Mucosa of rectum (tissue), 2 donors: ENCODE results near the gene CD200.

Experiments used
- H3K27ac ChIP-seq, 2 donors: one replicate each; pipeline ENCODE4 v1.7.0; 2013; ENCODE audit warnings: inconsistent platforms in 2 of 2, low read depth in 2 of 2, low read length in 2 of 2
- H3K27me3 ChIP-seq, 2 donors: one replicate each; pipeline ENCODE4 v1.7.0; 2013; ENCODE audit warnings: low read length in 2 of 2; ENCODE audit not compliant: control insufficient read depth in 2 of 2, insufficient read depth in 2 of 2
- H3K36me3 ChIP-seq, 2 donors: one replicate each; pipeline ENCODE4 v1.7.0; 2013; ENCODE audit warnings: low read length in 2 of 2; ENCODE audit not compliant: control insufficient read depth in 2 of 2, insufficient read depth in 2 of 2
- H3K4me1 ChIP-seq, 2 donors: one replicate each; pipeline ENCODE4 v1.7.0; 2013; ENCODE audit warnings: low read length in 2 of 2, mild to moderate bottlenecking in 1 of 2; ENCODE audit not compliant: control insufficient read depth in 2 of 2, insufficient read depth in 2 of 2
- H3K4me3 ChIP-seq, 2 donors: one replicate each; pipeline ENCODE4 v1.7.0; 2013; ENCODE audit warnings: low read length in 2 of 2
- H3K9ac ChIP-seq, 2 donors: one replicate each; pipeline ENCODE4 v1.7.0; 2013; ENCODE audit warnings: low read length in 2 of 2, low read depth in 1 of 2, mild to moderate bottlenecking in 1 of 2
- H3K9me3 ChIP-seq, 2 donors: one replicate each; pipeline ENCODE4 v1.7.0; 2013; ENCODE audit warnings: low read length in 2 of 2; ENCODE audit not compliant: control insufficient read depth in 2 of 2
- donor health status: healthy.
- donor health status: Normal muscosa, but diverticular disease.

Gene CD200

DNA sequence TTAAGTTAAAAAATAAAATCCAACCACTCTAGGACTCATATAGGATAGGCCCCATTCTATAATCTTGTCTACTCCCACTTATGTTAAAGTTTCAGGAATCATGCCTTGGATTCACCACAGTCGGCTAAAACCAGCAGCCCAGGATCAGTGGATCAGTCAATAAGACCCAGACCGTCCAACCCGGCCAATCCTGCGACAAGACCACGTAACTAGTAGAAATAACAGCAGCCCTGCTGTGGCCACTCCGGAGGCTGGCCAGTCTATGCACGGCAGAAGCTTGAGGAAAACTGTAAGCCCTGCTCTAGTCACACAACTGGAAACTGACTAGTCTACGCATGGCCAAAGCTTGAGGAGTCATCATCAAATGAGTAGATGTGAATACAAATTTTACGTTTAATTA lies 26.1 kb upstream of the CD200 start:
- H3K27me3 ChIP-seq: no peaks in the 10 kb centered on the region
- H3K36me3 ChIP-seq: no peaks in the 10 kb centered on the region
- H3K9ac ChIP-seq: no peak overlapping the region
- no peaks in the 10 kb centered on the region for H3K9me3 ChIP-seq
- H3K27ac ChIP-seq: no peak overlapping the region
- H3K4me1 ChIP-seq: peaks cover 7 to 12% of the 10 kb centered on the region in 2 donors
- H3K4me3 ChIP-seq: no peak overlapping the region

DNA sequence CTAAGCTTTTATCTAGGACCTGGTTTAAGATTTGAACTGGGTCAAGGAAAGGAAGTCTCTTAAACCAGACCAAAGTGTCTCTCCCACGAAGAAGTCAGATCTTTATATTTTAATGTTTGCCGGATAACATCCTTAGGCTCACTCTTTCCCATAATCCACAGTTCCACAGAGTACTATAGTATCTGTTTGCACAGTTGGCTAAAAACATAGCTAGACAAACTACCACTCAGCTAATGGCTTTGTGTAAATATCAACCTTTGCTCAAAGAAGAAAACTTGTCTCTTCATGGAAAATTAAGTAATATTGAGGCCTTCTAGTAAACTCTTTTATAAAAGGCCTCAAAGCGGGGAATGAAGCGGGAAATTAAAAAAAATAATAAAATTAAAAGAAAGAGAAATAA lies 25.4 kb upstream of the CD200 start:
- Histone ChIP-seq H3K36me3 (no peaks in the 10 kb centered on the region), H3K9me3 (no peaks in the 10 kb centered on the region), H3K27me3 (no peaks in the 10 kb centered on the region), H3K4me3 (no peak overlapping the region), H3K9ac (no peak overlapping the region), H3K4me1 (peaks cover 7 to 12% of the 10 kb centered on the region in 2 donors), H3K27ac (no peak overlapping the region)

DNA sequence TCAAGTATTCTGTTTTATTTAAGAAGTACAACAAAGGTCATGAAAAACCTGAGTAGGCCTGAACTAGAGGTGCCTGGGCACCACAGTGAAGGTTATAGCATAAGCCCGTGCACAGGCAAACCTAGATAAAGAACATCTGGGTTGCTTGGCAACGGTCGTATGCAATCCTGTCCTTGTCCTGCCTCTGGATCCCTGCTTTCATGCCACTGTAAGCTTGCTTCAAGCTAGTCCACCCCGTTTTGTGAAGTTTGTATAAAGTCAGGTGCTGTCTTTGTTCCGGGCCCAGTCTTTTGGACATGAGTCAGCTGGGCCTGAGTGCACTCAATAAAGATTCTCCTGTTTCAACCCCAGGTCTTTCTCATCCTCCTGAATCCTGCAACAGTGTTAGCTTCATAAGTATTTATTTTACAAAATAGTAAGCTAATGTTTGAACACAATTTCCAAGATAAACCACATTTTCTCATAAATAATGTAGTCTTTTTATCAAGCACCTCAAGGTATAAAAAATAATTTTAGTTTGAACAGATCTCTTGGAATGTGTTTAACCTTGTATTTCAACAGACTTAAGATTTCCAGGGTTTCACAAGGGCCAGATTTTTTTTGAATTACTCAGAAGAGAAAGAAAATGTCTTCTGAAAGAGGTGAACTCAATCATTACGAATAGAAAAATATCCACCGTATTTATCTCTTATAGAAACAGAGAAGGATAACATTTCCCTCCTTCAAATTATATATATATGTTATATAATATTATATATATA lies 24.6 kb upstream of the CD200 start:
- Histone ChIP-seq H3K9me3 (no peaks in the 10 kb centered on the region), H3K4me1 (peaks cover 3 to 8% of the 10 kb centered on the region in 2 donors), H3K36me3 (no peaks in the 10 kb centered on the region), H3K9ac (no peak overlapping the region), H3K4me3 (no peak overlapping the region), H3K27ac (no peak overlapping the region), H3K27me3 (no peaks in the 10 kb centered on the region)

DNA sequence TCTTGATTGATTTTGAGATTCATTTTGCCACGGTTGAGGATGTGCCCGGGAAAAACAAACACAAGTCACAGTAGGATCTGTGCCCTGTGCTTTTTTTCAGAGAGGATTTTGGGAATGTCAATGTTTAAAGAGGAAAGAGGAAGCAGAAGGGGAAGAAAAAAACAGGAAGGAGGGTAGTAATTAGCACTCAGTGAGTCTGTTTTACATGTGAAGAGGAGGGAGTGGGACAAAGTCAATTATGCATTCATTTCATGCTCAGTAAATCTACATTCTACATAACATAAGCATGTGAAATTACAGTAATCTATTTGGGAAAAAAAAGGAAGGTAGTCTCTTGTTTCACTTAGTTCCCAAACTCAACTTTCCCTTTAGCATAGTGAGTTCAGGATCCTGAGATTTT lies 18.3 kb upstream of the CD200 start:
- Histone ChIP-seq H3K4me1 (no peaks in the 10 kb centered on the region), H3K9me3 (no peaks in the 10 kb centered on the region), H3K9ac (no peak overlapping the region), H3K4me3 (no peak overlapping the region), H3K36me3 (no peaks in the 10 kb centered on the region), H3K27ac (no peak overlapping the region), H3K27me3 (no peaks in the 10 kb centered on the region)

DNA sequence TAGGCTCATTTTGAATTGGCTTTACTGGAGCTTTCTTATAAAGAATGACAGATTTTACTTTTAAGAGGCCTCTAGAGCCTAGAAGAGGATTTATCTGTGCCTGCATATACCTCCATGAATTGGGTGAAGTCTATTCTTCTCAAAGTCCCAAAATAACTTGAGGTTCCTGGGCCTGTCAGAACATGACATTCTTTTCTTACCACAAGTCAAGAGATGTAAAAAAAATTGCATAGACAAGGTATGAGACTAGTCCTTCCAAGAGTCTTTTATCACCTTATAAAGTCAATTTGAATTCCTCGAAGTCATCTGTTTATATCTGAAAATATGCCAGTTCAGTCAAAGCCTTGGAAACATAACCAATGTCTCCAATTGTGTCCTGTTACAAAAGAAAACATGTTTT lies 17.2 kb upstream of the CD200 start:
- H3K9ac ChIP-seq: no peak overlapping the region
- H3K27ac ChIP-seq: no peak overlapping the region
- H3K4me3 ChIP-seq: no peak overlapping the region
- no peaks in the 10 kb centered on the region for H3K4me1 ChIP-seq
- H3K36me3 ChIP-seq: no peaks in the 10 kb centered on the region
- H3K27me3 ChIP-seq: no peaks in the 10 kb centered on the region
- H3K9me3 ChIP-seq: no peaks in the 10 kb centered on the region

DNA sequence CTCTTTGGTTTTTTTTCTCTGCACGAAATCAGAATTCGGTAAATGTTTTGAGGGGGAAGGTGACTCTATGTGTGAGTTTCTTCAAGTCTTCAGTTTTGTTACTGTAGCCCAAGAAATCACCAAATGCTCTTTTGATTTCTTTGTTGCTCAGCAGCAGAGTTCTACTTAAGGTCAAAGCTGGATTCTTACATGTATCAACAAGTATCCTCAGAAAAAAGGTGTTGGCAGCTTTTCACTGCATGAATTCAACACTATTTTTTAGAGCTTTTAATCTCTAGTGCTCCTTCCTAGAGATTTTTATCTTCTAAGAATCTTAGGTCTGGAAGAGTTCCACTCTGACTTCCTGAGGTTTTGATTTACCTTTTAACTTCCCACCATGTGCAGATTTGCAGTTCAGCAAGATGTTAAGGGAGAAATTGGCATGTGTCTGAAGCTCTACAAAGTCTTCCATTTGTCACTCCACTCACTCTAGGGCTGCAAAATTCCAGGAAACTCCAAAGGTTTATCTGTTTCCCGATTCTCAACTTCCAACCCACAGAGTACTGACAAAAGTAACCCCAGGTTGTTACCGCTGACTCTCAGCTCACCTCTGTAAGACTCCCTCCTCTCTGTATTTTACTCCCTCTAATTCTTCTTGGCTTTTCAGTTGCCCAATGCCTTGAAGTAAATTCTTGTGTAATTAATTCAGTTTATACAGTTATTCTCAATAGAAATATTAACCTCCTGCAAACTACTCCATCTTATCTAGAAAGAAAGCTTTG lies 13.3 kb upstream of the CD200 start:
- Histone ChIP-seq H3K9me3 (no peaks in the 10 kb centered on the region), H3K27ac (no peak overlapping the region)

DNA sequence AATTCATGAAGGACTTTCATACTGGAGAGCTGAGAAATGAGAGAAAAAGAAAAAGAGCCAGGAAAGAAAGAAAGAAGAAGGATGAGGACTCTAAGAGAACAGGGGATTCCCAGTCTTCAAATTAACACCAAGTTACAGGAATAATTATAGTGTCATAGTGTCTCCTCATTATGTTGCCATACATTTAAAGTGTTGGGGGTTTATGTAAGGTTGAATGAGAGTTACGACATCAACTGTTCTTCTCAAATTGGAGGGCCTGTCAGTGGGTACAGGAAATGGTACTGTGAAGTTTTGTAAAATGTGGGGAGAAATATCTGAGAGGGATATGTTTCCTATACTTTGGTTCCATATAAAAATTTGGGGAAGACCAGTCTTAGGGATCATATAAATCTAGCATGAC lies 12.3 kb upstream of the CD200 start:
- Histone ChIP-seq H3K27me3 (no peaks in the 10 kb centered on the region), H3K9ac (no peak overlapping the region), H3K27ac (no peak overlapping the region), H3K4me3 (no peak overlapping the region), H3K9me3 (no peaks in the 10 kb centered on the region), H3K4me1 (no peaks in the 10 kb centered on the region), H3K36me3 (no peaks in the 10 kb centered on the region)

More for the DNA sequence above, 13.3 kb upstream of the CD200 start:
- Histone ChIP-seq H3K27me3 (no peaks in the 10 kb centered on the region), H3K4me3 (no peak overlapping the region), H3K4me1 (no peaks in the 10 kb centered on the region), H3K36me3 (no peaks in the 10 kb centered on the region), H3K9ac (no peak overlapping the region)

DNA sequence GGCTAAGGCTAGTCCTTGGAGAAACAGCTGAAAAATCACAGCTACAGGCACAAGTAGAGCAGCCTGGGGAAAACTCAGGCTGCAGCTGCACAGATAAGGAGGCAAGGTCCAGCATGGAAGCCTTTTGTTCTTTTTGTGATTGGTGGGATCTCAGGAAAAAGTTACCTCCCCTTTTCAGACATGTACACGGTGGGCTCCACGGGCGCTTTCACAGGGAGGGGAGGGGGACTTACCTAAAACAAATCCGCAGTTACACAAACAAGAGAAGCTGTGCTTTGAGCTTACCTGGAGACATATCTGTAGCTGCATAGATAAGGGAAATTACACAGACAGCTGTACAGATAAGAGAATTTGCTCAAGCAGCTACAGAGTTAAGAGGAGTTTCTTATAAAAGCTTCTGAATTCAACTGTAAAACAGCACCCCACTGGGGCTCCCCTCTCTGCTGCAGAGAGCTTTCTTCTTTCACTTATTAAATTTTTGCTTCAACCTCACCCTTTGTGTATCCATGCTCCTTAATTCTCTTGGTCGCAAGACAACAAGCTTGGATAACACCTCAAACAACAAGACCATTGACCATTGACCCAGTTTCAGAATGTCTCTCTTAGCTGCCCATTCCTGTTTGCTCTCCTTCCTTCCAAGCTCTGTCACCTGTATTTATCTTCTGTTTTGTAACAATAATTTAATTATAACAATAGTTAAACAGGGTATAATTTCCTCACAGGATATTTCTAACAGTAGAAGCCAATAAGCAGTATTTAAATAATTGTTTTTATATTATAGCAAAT lies 10.9 kb upstream of the CD200 start:
- no peaks in the 10 kb centered on the region for H3K9me3 ChIP-seq
- no peaks in the 10 kb centered on the region for H3K36me3 ChIP-seq
- no peak overlapping the region for H3K9ac ChIP-seq
- no peaks in the 10 kb centered on the region for H3K4me1 ChIP-seq
- H3K27me3 ChIP-seq: no peaks in the 10 kb centered on the region
- peak overlapping the region; percentile 4 to 58 for H3K4me3 ChIP-seq
- H3K27ac ChIP-seq: no peak overlapping the region

DNA sequence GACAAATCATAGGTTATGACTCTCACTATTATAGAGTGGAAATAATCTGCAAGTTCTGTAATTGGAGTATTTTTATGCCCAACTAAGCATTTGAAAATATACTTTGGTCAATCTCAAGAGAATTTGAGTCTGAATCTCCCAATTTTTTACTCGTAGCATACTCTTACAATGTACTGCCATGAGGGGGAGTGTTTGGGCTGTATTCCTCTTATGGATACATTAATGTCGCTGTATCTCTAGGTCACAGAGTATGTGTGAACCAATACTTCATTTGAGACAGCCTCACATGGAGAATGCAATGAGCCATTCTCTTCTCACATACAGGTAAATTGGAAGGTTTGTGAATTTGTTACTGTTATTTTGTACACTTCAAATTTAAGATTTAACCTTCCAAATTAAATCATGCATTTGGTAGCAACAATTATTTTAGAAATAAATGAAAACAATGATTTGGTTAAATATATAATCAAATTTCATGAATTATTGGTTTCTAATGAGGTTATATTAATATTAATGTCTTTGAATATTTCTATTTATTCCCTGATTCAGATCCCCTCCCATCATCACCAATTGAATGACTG lies 5.5 kb upstream of the CD200 start:
- Histone ChIP-seq H3K9ac (no peak overlapping the region), H3K27me3 (no peaks in the 10 kb centered on the region), H3K27ac (no peak overlapping the region), H3K4me3 (no peak overlapping the region), H3K9me3 (no peaks in the 10 kb centered on the region), H3K4me1 (no peaks in the 10 kb centered on the region), H3K36me3 (no peaks in the 10 kb centered on the region)

DNA sequence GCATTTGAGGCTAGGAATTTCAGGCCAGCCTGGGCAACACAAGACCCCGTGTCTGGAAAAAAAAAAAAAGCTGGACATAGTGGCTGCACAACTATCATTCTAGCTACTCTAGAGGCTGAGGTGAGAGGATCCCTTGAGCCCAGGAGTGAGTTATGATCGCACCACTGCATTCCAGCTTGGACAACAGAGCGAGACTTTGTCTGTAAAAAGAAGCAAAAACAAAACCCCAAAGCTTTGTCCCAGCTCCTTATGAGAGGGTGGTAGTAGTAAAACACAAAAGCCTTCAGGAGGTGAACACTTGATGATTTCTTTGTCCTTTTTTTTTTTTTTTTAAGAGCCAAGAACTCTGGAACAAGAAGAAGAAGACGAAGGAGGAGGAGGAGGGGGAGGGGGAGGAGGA lies 1.1 kb upstream of the CD200 start:
- no peaks in the 10 kb centered on the region for H3K9me3 ChIP-seq
- H3K27ac ChIP-seq: no peak overlapping the region
- no peak overlapping the region for H3K9ac ChIP-seq
- peaks cover 0 to 2% of the 10 kb centered on the region in 2 donors for H3K4me1 ChIP-seq
- no peaks in the 10 kb centered on the region for H3K27me3 ChIP-seq
- no peak overlapping the region for H3K4me3 ChIP-seq
- no peaks in the 10 kb centered on the region for H3K36me3 ChIP-seq
